Activated CD8-positive, alpha-beta T cell treated with anti-CD3 and anti-CD28 coated beads for 36 hours (primary cell): ENCODE results near the gene OLFM4. TPM values are rescaled to one million over a fixed set of nuclear protein-coding genes. Genes with fewer than 3 reads are reported as not detected.

Experiments
- ATAC-seq: fragments of 200-7000 bp; cut with Tn5 transposase; one replicate; pipeline ENCODE4 v1.10.0; 2021; ENCODE audit warnings: mild to moderate bottlenecking, moderate library complexity
- CTCF ChIA-PET: fragments of 350-600 bp; sonication (Branson Sonifier 250); formaldehyde crosslinking; loops from one replicate; lab custom pipeline; 2021; ENCODE audit warnings: antibody characterized with exemption; lab: Charles Lee
- POLR2A ChIA-PET: fragments of 350-600 bp; sonication (Branson Sonifier 250); formaldehyde crosslinking; loops from one replicate; lab custom pipeline; 2021; ENCODE audit warnings: antibody characterized with exemption; lab: Charles Lee
- DNase-seq: peaks from one replicate; pipeline ENCODE4 v3.0.0-alpha.2; 2020
- H3K27ac Mint-ChIP-seq: one replicate; pipeline ENCODE4 v1.8.0; 2021; ENCODE audit warnings: mild to moderate bottlenecking, mixed read lengths
- H3K27me3 Mint-ChIP-seq: one replicate; pipeline ENCODE4 v1.8.0; 2021; ENCODE audit warnings: mixed read lengths
- H3K36me3 Mint-ChIP-seq: one replicate; pipeline ENCODE4 v1.8.0; 2021; ENCODE audit warnings: low read depth, mixed read lengths
- H3K4me1 Mint-ChIP-seq: one replicate; pipeline ENCODE4 v1.8.0; 2021; ENCODE audit warnings: low read depth, mixed read lengths
- H3K4me3 Mint-ChIP-seq: one replicate; pipeline ENCODE4 v1.8.0; 2021; ENCODE audit warnings: mild to moderate bottlenecking, moderate library complexity, mixed read lengths
- H3K9me3 Mint-ChIP-seq: one replicate; pipeline ENCODE4 v1.8.0; 2021; ENCODE audit warnings: mixed read lengths
- intact Hi-C: fragments of 100-400 bp; cut with micrococcal nuclease; formaldehyde crosslinking; loops from one replicate; pipeline ENCODE4 v1.10.0; 2022
- total RNA-seq, 2 experiments: library from RNA; stranded (reverse); gene quantifications; one replicate each; pipeline ENCODE4 v1.2.3, GENCODE V29; 2021
- TF ChIP-seq, protein P1 (sequence below): fragments of 200-600 bp; IDR thresholded peaks from one replicate; pipeline ENCODE4 v1.8.0; 2022; ENCODE audit warnings: antibody characterized with exemption, mild to moderate bottlenecking

The OLFM4 gene
- total RNA-seq, 2 experiments from 2014 or later, result not detected

GRCh38 chr13:53074114-53074513 is 45.5 kb downstream of the OLFM4 start:
- H3K27ac Mint-ChIP-seq, result no peak overlapping the region
- DNase-seq (no peak), ATAC-seq (no peak)
- CTCF ChIA-PET, result no interaction called here
- intact Hi-C loops, result no loop called here
- peaks cover 1% of the 10 kb centered on the region for H3K27me3 Mint-ChIP-seq
- H3K4me3 Mint-ChIP-seq, result no peak overlapping the region
- H3K4me1 Mint-ChIP-seq, result no peaks in the 10 kb centered on the region
- H3K9me3 Mint-ChIP-seq, result no peaks in the 10 kb centered on the region
- TF ChIP-seq, protein P1, sequence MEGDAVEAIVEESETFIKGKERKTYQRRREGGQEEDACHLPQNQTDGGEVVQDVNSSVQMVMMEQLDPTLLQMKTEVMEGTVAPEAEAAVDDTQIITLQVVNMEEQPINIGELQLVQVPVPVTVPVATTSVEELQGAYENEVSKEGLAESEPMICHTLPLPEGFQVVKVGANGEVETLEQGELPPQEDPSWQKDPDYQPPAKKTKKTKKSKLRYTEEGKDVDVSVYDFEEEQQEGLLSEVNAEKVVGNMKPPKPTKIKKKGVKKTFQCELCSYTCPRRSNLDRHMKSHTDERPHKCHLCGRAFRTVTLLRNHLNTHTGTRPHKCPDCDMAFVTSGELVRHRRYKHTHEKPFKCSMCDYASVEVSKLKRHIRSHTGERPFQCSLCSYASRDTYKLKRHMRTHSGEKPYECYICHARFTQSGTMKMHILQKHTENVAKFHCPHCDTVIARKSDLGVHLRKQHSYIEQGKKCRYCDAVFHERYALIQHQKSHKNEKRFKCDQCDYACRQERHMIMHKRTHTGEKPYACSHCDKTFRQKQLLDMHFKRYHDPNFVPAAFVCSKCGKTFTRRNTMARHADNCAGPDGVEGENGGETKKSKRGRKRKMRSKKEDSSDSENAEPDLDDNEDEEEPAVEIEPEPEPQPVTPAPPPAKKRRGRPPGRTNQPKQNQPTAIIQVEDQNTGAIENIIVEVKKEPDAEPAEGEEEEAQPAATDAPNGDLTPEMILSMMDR, result no peak
- POLR2A ChIA-PET, result no interaction called here
- H3K36me3 Mint-ChIP-seq, result no peaks in the 10 kb centered on the region

GRCh38 chr13:53075356-53076041 is 46.9 kb downstream of the OLFM4 start:
- Mint-ChIP-seq H3K27me3 (peaks cover 1% of the 10 kb centered on the region), H3K4me1 (no peaks in the 10 kb centered on the region), H3K9me3 (no peaks in the 10 kb centered on the region), H3K4me3 (no peak overlapping the region), H3K27ac (no peak overlapping the region), H3K36me3 (no peaks in the 10 kb centered on the region)
- no peak for ATAC-seq
- CTCF ChIA-PET, result no interaction called here
- TF ChIP-seq, protein P1, result no peak
- intact Hi-C loops, result no loop called here
- POLR2A ChIA-PET, result no interaction called here
- DNase-seq, result no peak

DNA sequence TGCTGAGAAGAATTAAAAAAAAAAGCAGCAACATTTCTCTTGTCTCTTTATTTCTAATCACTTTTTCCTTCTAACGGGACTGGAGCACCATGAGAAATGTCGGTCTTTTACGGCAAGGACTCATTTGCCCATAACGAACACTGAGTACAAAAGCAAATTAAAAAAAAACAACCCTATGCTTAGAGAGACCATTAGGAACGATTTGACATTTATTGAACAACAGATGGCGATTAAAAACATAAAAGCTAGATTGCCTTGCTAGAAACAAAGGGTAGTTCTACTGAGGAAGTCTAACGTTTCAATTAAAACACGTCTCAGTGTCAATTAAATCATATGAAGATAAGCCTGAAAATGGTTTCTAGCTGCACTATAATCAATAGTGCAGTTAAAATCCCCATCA is 51.1 kb downstream of the OLFM4 start:
- Mint-ChIP-seq H3K4me3 (no peak overlapping the region), H3K27me3 (peaks cover 1% of the 10 kb centered on the region), H3K4me1 (no peaks in the 10 kb centered on the region), H3K9me3 (peaks cover 1% of the 10 kb centered on the region), H3K27ac (no peak overlapping the region), H3K36me3 (no peaks in the 10 kb centered on the region)
- TF ChIP-seq, protein P1, result no peak
- intact Hi-C loops, result no loop called here
- ATAC-seq (no peak), DNase-seq (no peak)
- ChIA-PET CTCF (interaction anchor here (0.6 kb wide), 1 partner anchor 58 kb away, joined by 4 read pairs; no protein-coding TSS in a partner anchor), POLR2A (no interaction called here)

- TF ChIP-seq, protein P1, result no peak
- no peak overlapping the region for H3K27ac Mint-ChIP-seq
- CTCF ChIA-PET, result no interaction called here
- ATAC-seq (no peak), DNase-seq (no peak)
- H3K36me3 Mint-ChIP-seq, result no peaks in the 10 kb centered on the region
- POLR2A ChIA-PET, result no interaction called here
- no peaks in the 10 kb centered on the region for H3K27me3 Mint-ChIP-seq
- H3K9me3 Mint-ChIP-seq, result peaks cover 1% of the 10 kb centered on the region
- intact Hi-C loops, result no loop called here
- H3K4me1 Mint-ChIP-seq, result no peaks in the 10 kb centered on the region
- no peak overlapping the region for H3K4me3 Mint-ChIP-seq
These were observed 60.3 kb downstream of the OLFM4 start for GRCh38 chr13:53088871-53089270.

- Mint-ChIP-seq H3K4me3 (no peak overlapping the region), H3K27me3 (no peaks in the 10 kb centered on the region), H3K36me3 (no peaks in the 10 kb centered on the region), H3K27ac (no peak overlapping the region), H3K4me1 (no peaks in the 10 kb centered on the region), H3K9me3 (peaks cover 1% of the 10 kb centered on the region)
- TF ChIP-seq, protein P1, result no peak
- ATAC-seq, result no peak
- no peak for DNase-seq
- ChIA-PET POLR2A (no interaction called here), CTCF (no interaction called here)
- intact Hi-C loops, result no loop called here
These were observed 61.3 kb downstream of the OLFM4 start for GRCh38 chr13:53089951-53090350.
